GM19467 (cell line): ENCODE measurements around the gene ODF2L.
"Not testable (repeated sequence)": the region's sequence is repeated elsewhere in the genome, so short reads cannot be mapped to it uniquely, and the experiment has no call there.

Experiments used
- ATAC-seq: cut with Tn5 transposase; IDR thresholded peaks from one replicate; pipeline ENCODE4 v1.9.1; 2021; ENCODE audit warnings: mild to moderate bottlenecking, moderate library complexity; ENCODE audit not compliant: unreplicated experiment

ODF2L gene

DNA sequence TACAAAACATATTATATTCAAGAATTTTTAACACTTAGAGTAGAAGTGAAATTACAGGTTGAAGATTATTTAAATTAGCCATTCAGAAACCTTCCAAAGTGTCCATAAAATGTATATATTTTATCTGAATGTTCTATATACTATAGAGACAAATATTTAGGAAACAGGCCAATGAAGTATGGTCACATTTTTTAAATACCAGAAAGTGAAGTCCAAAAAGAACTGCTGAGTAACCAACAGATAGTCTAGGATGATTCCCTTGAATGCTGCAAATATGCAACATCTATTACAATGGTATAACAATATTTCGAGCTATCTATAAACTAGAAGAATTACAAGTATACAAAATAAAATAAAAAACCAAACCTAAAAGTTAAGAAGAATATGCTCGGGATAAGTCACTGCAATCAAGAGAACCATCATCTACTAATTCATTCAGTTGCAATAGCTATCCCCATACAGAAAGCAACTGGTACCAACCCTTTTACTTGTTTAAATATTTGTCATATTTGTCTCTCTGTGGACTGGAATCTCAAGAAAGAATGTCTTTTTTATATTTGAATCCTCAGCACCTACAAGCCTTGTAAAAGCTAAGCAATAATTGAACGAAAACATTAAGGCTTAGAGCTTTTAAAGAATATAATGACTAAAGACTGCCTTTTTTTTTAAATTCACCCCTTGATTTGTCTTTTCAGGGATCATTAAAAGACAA lies 8.1 kb downstream of the ODF2L start:
- no peak for ATAC-seq

DNA sequence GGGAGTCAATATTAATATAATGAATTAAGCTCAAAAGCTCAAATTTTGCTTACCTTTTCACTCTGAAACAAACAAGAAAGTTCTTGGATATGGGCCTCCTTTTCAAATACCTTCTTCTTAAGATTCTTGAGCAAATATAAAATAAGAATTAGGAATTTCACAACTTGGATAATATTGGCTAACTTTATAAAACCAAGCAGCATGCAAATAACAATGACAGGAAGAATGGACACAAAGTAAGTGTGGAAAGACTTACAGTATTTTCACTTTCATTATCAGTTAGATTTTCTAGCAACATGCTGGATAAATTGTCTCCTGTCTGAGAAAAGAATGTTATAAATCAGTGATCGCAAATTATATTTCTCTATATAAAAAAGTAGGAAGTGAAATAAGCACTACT lies 13.2 kb downstream of the ODF2L start:
- no peak for ATAC-seq

DNA sequence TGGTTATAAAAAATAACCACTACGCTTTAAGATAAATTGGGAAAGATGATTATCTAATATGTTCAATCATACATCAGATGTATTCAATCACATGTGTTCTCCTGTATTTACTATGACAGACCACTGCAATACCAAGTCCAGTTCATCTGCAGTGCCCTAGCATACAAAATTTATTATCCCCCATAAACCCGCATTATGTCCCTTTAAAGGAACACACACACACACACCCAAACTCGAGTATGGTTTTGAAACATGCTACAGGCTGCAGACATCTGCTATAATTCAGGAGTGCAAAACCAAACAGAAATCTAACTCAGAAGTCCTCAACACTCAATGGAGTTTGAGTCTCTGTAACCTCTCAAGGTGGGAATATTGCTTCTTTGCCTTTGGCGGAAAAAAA lies 14.9 kb downstream of the ODF2L start:
- ATAC-seq: no peak

DNA sequence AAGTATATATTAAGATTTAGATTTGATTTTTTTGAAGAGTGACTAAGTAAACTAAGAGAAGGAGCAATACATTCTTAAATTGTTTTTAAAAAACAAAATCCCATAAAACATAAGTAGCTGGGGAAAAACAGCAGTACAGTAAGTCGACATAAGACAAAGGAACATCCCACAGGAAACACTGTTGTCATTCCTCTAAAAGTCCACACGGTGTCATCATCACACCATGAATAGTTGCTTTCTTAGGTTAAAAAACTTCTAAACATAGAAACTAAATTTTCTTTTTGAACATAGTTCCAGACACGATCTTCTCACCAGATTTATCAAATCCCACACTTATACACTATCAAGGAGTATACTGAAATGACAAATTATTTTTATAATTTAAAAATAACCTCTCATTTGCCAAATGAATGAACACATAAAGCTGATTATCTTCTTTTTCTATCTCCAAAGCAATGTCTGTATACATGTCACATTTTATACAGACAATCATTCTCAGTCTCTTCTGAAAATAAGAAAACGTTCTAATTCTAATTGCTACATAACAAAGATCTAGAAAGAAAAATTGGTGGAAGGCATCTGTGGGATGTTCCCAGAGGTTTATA lies 15.8 kb downstream of the ODF2L start:
- ATAC-seq: peak; percentile 59

DNA sequence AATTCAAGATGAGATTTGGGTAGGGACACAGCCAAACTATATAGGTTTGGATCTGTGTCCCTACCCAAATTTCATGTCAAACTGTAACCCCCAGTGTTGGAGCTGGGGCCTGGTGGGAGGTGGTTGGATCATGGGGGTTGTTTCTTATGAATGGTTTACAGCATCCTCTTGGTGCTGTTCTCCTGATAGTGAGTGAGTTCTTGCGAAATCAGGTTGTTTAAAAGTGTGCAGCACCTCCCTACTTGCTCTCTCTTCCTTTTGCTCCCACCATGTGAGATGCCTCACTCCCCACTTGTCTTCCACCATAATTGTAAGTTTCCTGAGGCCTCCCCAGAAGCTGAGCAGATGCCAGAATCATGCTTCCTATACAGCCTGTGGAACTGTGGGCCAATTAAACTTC lies 17.3 kb downstream of the ODF2L start:
- ATAC-seq: no peak

DNA sequence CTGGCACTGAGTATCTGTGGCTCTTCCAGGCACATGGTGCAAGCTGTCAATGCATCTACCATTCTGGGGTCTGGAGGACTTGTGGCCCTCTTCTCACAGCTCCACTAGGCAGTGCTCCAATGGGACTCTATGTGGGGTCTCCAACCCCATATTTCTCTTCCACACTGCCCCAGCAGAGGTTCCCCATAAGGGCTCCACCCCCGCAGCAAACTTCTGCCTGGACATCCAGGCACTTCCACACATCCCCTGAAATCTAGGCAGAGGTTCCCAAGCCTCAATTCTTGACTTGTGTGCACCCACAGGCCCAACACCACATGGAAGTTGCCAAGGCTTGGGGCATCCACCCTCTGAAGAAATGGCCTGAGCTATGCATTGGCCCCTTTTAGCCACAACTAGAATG lies 18.8 kb downstream of the ODF2L start:
- no peak for ATAC-seq

DNA sequence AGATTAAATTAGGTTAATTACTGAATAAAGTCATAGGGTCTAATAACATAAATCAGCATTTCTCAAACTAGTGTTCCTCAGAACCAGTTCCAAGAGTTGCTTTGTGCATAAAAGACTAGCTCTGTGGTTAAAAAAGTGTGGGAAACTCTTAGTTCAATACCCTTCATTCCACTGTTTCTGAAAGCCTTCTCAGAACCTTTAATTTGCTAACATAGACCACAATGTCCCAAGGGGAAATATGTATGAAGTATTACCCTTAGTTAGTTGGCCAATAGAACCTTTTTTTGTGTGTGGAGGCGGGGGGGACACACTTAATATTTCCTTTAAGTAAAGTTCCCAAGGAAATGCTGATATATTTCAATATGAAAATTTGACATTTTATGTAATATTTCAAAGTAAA lies 20.4 kb downstream of the ODF2L start:
- no peak for ATAC-seq

DNA sequence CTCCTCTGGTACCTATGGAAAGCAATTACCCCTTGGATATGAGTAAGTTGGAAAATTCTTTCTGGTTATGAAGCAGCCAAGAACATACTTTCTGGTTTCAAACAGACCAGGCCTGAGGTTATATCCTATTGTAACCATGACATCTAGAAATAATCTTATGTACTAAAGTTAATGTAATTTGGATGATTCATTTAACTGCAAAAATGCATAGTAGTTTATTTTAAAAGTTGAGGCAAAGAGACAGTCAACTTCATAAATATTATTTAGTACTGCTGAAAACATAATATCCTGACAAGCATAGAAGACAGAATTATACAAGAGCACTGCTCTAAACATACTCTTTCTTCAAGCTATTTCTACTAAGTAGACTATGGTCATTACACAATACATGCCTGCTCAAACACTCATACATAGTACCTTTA lies 25.5 kb downstream of the ODF2L start:
- ATAC-seq: no peak

DNA sequence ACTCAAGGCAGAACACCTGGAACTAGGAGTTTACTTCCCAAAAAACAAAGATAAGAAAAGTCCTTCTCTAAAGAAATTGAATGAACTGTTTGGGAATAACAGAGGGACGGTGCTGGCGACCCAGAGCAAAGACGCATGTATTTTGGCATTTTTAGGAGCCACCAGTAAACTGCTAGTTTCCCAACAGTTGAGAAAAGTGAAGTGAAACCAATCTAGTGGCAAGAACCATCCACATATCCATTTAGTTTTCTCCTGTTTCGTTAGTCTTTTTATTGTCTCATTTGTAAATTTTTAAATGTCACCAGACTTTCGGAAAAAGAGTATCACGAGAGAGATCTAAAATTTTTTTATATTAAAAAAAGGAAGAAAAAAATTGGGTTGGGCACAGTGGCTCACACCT lies 30.2 kb downstream of the ODF2L start:
- ATAC-seq: no peak

DNA sequence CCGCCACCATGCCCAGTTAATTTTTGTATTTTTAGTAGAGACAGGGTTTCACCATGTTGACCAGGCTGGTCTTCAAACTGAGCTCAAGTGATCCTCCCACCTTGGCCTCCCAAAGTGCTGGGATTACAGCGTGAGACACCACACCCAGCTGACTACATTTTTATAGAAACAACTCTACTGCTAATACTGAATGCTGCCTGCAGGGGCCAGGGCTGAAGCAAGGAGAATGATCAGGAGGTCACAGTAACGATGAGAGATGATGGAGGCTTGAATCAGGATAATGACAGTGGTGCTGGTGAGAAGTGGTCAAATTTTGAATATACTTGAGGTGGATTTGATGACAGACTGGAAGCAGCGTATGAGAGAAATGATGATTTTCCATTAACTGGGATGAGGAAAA lies 33.3 kb downstream of the ODF2L start:
- ATAC-seq: no peak

DNA sequence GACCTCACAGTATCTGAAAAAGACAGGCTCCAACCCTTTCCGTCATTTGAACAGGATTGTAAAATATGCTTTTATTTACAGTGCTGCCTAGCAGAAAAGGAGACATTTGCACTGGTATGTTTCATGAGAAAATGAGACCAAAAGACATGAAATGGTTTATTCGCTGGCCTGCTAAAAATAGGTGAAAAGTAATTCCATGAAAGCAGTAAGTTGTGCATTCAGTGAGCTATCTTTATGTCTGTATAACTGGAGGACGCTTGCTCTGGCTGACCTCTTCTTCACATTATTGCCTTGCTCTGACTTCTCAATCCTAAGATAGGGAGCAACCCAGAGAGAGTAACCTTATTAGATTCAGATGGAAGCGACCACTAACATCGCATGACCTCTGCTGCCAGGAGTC lies 38.3 kb downstream of the ODF2L start:
- ATAC-seq: no peak

DNA sequence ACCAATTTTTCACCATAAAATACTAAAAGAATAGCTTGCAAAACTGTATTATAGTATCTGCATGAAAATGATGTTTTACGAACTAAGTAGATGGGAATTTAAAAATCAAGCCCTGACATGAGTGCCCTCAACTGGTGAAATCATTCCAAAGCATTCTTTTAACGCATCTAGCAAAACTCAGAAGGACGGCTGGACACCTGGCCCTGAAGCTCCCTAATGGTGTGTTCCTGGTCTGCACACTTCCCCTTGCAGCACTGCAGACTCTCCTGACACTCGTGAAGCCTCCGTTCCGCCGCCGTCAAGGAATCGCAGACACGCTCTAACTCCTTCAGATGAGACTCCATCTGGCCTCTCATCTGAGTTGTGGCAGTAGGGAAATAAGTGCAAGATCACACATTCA lies 39.9 kb downstream of the ODF2L start:
- no peak for ATAC-seq

DNA sequence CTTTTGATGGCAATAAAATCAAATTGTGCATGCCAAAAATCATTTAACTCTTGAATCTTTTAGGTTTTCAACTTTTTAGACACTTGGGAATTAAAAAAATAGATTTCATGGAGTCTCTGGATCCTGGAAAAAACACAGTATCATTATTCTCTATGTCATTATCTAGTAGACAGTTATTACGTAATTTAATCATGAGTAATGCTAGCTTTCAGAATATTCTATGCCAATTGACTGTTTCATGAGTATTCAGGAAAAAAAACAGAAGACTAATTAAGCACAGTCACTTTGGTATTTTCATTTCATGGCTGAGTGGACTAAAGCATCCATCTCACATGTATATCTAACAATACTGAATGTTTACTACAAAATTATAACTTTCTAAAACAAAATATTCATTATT lies 44.0 kb downstream of the ODF2L start:
- ATAC-seq: no peak

DNA sequence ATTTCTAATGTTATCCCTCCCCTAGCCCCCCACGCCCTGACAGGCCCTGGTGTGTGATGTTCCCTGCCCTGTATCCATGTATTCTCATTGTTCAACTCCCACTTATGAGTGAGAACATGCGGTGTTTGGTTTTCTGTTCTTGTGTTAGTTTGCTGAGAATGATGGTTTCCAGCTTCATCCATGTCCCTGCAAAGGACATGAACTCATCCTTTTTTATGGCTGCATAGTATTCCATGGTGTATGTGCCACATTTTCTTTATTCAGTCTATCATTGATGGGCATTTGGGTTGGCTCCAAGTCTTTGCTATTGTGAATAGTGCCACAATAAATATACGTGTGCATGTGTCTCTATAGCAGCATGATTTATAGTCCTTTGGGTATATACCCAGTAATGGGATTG lies 45.9 kb downstream of the ODF2L start:
- not testable (repeated sequence) for ATAC-seq

DNA sequence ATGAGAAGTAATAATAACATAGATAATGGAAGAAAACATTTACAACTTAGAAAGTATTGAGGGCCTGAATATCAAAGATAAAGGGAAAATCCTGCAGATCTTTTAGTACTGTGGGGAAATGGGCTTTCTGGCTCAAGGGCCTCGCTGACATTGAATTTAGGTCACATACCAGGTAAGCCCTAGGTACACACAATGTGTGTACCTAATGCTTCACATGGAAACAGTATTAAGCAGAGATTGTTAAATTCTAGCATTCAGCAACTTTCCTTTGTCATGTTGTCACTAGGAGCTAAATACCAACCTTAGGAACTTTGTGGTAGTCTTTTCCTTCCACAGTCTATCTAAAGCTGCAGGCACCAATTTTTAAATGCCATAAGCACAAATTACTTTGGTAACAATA lies 49.7 kb downstream of the ODF2L start:
- ATAC-seq: no peak

DNA sequence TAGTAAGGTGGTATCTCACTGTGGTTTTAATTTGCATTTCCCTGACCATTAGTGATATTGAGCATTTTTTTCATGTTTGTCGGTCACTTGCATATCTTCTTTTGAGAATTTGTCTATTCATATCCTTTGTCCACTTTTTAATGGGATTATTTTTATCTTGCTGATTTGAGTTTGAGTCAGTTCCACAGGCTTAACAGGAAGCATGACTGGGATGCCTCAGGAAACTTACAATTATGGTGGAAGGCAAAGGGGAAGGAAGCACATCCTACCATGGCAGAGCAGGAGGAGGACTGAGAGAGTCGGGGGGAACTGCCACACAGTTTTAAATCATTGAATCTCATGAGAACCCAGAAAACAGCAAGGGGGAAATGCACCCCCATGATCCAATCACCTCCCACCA lies 51.1 kb downstream of the ODF2L start:
- ATAC-seq: no peak

DNA sequence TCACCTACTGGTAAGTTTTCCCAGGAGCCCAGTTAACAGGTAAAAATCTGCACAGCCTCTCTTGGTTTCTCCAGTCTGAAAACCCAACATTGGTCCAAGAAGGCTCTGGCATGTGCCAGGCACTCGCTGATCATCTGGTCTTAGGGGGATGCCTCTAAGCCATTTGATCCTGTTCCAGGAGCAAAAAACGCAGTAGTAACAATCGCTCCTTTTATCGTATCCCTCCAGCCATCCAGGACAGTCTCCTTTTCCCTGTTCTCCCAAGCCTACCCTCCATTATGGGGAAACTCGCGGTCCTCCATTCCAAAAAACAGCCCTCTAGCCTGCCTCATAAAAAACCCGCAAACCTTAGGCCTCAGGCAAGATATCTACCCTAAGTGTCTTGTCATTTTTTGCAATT lies 56.2 kb downstream of the ODF2L start:
- no peak for ATAC-seq

DNA sequence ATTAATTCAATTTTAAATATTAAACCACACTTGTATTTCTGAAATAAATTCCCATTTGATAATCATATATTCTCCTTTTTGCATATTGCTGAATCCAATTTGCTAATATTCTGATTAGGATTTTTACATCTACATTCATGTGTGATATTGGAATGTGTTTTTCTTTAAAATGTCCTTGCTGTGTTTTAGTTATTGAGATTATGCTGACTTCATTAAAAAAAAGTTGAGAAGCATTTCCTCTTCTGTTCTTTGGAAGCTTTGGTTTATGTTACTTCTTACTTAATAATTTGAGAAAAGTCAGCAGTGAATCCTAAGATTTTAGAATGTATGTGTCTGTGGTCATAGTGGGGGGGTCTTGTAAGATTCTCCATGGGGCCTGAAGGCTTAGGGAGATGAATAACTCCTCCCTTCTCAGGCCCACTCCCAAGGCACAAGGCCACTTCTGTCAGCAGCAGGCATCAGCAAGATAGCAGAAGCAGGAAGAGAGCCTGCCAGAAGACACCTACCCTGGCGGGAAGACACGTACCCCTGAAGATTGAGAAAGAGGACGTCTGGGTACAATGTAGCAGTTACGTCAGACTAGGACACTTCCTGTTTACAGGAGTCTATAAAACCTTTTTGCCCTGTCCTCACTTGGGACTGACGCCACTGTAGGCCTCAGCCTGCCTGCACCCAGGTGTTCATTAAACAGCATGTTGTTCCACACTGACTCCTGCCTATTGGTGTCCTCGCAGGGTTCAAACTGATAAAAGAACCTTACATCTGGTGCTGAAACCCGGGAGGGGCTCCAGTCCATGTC lies 56.9 kb downstream of the ODF2L start:
- ATAC-seq: no peak

DNA sequence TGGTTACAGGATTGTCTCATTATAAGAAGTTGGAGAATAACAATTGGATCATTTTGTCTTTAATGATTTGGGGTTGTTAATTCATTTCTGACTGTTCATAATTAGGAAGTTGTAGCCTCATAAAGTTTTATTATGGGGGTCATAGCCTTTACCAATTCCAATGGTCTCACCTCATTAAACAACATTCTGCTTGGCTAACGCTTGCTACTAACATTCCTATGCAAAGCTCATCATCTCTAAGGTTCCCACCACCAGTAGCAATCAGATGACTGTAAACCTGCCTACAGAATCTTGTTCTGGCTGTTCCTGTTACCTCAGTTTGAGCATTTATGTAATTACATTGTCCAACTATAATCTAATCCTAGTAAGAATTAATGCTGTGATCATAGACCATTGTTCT lies 60.2 kb downstream of the ODF2L start:
- ATAC-seq: no peak

DNA sequence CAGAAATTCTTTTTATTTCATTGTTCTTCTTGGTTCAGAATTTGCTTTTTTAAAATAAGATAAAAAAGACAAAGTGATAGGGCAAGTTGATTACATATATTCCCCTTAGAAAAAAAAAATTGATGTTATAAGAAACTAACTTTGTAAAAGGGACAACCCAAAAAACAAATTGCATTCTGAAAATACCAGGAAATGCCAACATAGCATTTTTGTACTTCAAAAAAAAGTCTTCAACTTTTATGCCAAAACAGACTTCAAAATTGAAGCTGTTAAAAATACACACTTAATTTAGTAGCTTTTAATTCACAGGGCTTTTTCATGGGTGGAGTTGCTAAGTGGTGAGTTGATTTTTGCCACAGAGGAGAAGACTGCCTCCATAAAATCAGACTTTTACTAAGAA lies 70.9 kb downstream of the ODF2L start:
- ATAC-seq: no peak

DNA sequence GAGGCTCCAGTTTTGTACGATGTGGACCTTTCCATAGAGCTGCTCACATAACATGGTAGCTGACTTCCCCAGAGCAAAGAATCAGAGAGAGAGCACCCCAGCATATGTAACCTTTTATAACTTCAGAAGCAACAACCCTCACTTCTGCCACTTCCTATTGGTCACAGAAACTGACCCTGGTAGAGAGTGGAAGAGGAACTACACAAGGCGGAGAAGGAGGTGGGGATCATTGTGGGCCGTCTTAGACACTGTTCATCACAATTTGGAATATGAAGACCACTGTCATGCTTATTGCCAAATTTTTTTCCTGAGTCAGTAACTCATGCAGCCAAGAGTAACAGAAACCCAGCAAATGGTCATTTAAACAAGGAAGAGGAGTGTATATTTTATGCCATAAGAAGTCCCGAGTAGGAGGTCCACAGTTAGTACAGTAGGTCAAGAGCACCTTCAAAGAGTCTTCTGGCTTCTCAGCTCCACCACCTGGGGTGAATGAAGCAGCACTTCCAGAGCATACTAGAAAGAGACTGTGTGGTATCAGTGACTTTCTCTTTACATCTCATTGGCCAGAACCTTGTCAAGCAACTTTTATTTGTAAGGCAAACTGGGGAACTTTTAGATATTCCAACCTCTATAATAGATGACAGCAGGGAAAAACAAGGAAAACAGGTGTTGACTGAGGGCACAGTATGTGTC lies 71.8 kb downstream of the ODF2L start:
- no peak for ATAC-seq

DNA sequence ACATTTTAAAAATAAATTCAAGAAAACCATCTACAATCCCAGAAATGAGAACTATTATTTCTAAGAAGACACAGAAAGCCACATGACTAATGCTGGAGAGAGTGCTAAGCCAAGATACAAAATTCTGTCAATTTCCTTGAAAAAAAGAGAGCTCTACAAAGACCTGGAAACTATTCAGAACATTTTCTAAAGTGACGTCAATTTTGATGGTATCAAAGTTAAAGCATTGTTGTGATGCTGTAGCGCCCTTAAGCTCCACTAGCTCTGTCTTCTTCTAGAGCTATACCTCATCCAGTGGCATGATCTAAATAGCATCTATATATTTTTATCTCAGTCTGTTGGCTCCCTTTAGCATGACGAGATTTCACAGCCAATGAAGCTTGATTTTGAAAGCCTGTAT lies 73.9 kb downstream of the ODF2L start:
- ATAC-seq: no peak
